ENCODE results near the gene FBN2.

The FBN2 gene

DNA sequence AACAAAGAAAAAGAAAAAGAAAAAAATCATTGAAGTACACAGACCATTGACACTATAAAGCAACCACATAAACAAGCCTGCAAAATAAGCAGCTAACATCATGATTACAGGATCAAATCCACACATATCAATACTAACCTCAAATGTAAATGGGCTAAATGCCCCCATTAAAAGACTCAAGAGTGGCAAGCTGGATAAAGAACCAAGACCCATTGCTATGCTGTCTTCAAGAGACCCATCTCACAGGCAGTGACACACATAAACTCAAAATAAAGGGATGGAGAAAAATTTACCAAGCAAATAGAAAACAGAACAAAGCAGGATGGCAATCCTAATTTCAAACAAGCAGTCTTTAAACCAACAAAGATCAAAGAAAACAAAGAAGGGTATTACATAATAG, 15.7 kb upstream of the FBN2 start:
- no peak for TF ChIP-seq EZH2 (IDR thresholded peaks at IDR 0.05; ENCODE audit: borderline replicate concordance, low read depth, low read length, severe bottlenecking)
- TF ChIP-seq, protein P1, sequence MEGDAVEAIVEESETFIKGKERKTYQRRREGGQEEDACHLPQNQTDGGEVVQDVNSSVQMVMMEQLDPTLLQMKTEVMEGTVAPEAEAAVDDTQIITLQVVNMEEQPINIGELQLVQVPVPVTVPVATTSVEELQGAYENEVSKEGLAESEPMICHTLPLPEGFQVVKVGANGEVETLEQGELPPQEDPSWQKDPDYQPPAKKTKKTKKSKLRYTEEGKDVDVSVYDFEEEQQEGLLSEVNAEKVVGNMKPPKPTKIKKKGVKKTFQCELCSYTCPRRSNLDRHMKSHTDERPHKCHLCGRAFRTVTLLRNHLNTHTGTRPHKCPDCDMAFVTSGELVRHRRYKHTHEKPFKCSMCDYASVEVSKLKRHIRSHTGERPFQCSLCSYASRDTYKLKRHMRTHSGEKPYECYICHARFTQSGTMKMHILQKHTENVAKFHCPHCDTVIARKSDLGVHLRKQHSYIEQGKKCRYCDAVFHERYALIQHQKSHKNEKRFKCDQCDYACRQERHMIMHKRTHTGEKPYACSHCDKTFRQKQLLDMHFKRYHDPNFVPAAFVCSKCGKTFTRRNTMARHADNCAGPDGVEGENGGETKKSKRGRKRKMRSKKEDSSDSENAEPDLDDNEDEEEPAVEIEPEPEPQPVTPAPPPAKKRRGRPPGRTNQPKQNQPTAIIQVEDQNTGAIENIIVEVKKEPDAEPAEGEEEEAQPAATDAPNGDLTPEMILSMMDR (IDR thresholded peaks at IDR 0.05; ENCODE audit: borderline replicate concordance, extremely low read depth, low read length, poor library complexity, severe bottlenecking) = no peak
- ATAC-seq (ENCODE audit: insufficient read depth, low read depth) (no peak), DNase-seq (no peak)
- Histone ChIP-seq H4K20me1 (ENCODE audit: insufficient read depth, low read length) (no peaks in the 10 kb centered on the region), H3K79me2 (ENCODE audit: insufficient read depth, low read length) (no peaks in the 10 kb centered on the region), H3K4me1 (ENCODE audit: insufficient read depth, low read length) (no peaks in the 10 kb centered on the region), H3K4me3 (ENCODE audit: low read depth in 1 of 2, low read length in 2 of 2) (no peak overlapping the region), H3K27ac (ENCODE audit: low read length) (no peak overlapping the region), H3K36me3 (ENCODE audit: insufficient read depth, low read length) (no peaks in the 10 kb centered on the region), H2AFZ (ENCODE audit: low read depth, low read length) (no peak overlapping the region), H3K4me2 (ENCODE audit: insufficient read depth, low read length) (no peak overlapping the region), H3K27me3 (ENCODE audit: insufficient read depth, low read length, poor library complexity) (no peaks in the 10 kb centered on the region), H3K9ac (ENCODE audit: low read depth, low read length) (no peak overlapping the region), H3K9me3 (ENCODE audit: insufficient read depth, low read length, severe bottlenecking) (peaks cover 5% of the 10 kb centered on the region)

DNA sequence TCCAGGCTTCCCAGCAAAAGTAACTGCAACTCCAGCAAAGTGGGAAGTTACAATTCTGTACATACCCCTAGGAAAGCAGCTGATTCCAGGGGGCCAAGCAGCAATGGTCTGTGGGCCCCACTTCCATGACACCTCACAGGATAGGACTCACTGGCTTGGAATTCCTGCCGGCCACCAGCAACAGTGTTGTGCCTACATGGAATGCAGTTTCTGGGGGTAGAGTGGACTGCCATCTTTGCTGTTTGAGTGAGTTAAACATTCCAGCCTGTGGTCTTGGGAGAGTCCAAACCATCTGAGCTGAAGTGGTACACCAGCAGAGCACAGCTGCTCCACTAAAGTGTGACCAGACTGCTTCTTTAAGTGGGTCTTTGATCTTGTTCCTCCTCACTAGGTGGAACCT, 13.4 kb upstream of the FBN2 start:
- Histone ChIP-seq H3K36me3 (ENCODE audit: insufficient read depth, low read length) (no peaks in the 10 kb centered on the region), H3K4me3 (ENCODE audit: low read depth in 1 of 2, low read length in 2 of 2) (no peak overlapping the region), H3K79me2 (ENCODE audit: insufficient read depth, low read length) (no peaks in the 10 kb centered on the region), H4K20me1 (ENCODE audit: insufficient read depth, low read length) (no peaks in the 10 kb centered on the region), H3K9ac (ENCODE audit: low read depth, low read length) (no peak overlapping the region), H2AFZ (ENCODE audit: low read depth, low read length) (no peak overlapping the region), H3K4me2 (ENCODE audit: insufficient read depth, low read length) (no peak overlapping the region), H3K9me3 (ENCODE audit: insufficient read depth, low read length, severe bottlenecking) (peaks cover 5% of the 10 kb centered on the region), H3K27ac (ENCODE audit: low read length) (no peak overlapping the region), H3K4me1 (ENCODE audit: insufficient read depth, low read length) (no peaks in the 10 kb centered on the region), H3K27me3 (ENCODE audit: insufficient read depth, low read length, poor library complexity) (no peaks in the 10 kb centered on the region)
- no peak for ATAC-seq (ENCODE audit: insufficient read depth, low read depth)
- TF ChIP-seq EZH2 (IDR thresholded peaks at IDR 0.05; ENCODE audit: borderline replicate concordance, low read depth, low read length, severe bottlenecking) = no peak
- TF ChIP-seq, protein P1 (IDR thresholded peaks at IDR 0.05; ENCODE audit: borderline replicate concordance, extremely low read depth, low read length, poor library complexity, severe bottlenecking) = no peak
- no peak for DNase-seq

DNA sequence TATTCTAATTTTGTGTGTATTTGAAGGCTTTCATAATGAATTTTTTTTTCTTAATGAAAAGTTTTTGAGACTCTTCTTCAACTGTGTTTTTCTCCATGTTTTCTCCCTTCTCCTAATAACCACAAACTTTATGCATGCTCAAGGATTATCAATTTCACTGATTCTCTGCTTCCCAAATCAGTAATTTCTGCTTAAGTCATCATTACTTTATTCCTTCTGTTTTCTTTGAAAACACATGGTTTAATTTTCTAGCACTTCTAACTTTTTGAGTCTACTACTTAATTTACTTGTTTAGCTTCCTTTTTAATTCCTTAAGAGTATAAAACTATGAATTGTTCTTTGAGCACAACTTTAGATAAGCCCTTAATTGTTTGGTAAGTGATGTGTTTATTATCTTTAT, 11.5 kb upstream of the FBN2 start:
- Histone ChIP-seq H3K9ac (ENCODE audit: low read depth, low read length) (no peak overlapping the region), H3K9me3 (ENCODE audit: insufficient read depth, low read length, severe bottlenecking) (peaks cover 5% of the 10 kb centered on the region), H3K79me2 (ENCODE audit: insufficient read depth, low read length) (no peaks in the 10 kb centered on the region), H3K27me3 (ENCODE audit: insufficient read depth, low read length, poor library complexity) (no peaks in the 10 kb centered on the region), H3K4me2 (ENCODE audit: insufficient read depth, low read length) (no peak overlapping the region), H3K27ac (ENCODE audit: low read length) (no peak overlapping the region), H3K36me3 (ENCODE audit: insufficient read depth, low read length) (no peaks in the 10 kb centered on the region), H4K20me1 (ENCODE audit: insufficient read depth, low read length) (no peaks in the 10 kb centered on the region), H3K4me1 (ENCODE audit: insufficient read depth, low read length) (no peaks in the 10 kb centered on the region), H2AFZ (ENCODE audit: low read depth, low read length) (no peak overlapping the region), H3K4me3 (ENCODE audit: low read depth in 1 of 2, low read length in 2 of 2) (no peak overlapping the region)
- no peak for DNase-seq
- ATAC-seq (ENCODE audit: insufficient read depth, low read depth) = no peak
- TF ChIP-seq, protein P1 (IDR thresholded peaks at IDR 0.05; ENCODE audit: borderline replicate concordance, extremely low read depth, low read length, poor library complexity, severe bottlenecking) = no peak
- no peak for TF ChIP-seq EZH2 (IDR thresholded peaks at IDR 0.05; ENCODE audit: borderline replicate concordance, low read depth, low read length, severe bottlenecking)

All from DND-41 (cell line).